ENCODE measurements around the gene PSMB7.

DNA sequence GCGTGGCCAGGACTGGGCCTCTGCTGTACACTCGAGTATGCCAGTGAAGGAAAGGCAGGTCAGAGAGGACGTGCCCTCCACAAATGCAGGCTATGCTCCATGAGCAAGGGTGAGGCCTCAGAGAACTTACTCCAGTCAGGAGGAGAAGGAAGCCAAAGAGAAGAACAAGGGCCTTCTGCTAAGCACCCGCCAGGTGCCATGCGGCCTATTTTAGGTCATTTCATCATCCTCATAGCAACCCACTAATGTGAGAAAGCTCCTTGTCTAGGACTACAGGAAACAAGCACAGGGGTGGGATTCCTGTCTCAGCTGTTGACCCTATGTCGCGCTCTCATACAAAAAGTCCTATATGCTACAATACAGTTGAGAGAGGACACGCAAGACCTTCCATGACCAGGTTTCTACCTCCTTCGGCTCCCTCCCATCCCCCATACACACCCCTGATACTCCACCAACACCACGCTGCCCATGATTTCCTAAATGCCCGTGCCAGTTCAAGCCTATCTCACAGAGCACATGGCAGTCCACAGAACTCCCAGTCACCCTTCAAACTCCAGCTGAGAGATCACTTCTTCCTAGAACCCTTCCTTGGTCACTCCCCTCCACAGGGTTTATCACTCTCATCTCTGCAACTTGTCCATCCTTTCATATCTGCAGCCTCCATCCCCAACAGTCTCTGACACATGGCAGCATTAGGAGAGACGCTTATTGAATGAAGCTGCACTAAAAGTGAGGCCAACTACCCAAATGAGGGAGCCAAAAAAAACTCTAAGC, 26.8 kb downstream of the PSMB7 start:
- TF ChIP-seq POLR2AphosphoS5 (IDR thresholded peaks at IDR 0.05) = no peak
- TF ChIP-seq, protein P1, sequence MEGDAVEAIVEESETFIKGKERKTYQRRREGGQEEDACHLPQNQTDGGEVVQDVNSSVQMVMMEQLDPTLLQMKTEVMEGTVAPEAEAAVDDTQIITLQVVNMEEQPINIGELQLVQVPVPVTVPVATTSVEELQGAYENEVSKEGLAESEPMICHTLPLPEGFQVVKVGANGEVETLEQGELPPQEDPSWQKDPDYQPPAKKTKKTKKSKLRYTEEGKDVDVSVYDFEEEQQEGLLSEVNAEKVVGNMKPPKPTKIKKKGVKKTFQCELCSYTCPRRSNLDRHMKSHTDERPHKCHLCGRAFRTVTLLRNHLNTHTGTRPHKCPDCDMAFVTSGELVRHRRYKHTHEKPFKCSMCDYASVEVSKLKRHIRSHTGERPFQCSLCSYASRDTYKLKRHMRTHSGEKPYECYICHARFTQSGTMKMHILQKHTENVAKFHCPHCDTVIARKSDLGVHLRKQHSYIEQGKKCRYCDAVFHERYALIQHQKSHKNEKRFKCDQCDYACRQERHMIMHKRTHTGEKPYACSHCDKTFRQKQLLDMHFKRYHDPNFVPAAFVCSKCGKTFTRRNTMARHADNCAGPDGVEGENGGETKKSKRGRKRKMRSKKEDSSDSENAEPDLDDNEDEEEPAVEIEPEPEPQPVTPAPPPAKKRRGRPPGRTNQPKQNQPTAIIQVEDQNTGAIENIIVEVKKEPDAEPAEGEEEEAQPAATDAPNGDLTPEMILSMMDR (IDR thresholded peaks at IDR 0.05) = no peak
- TF ChIP-seq POLR2A (IDR thresholded peaks at IDR 0.05) = no peak
